ENCODE data around the gene MEF2D. TPM values are rescaled to one million over a fixed set of nuclear protein-coding genes. Genes with fewer than 3 reads are reported as not detected.

Gene MEF2D
- total and polyA plus RNA-seq, 8 donors: 23.8 to 52.8 (median 31.3) TPM

- no peak for DNase-seq
- Histone ChIP-seq H3K4me1 (no peaks in the 10 kb centered on the region), H3K4me3 (no peak overlapping the region), H3K27ac (no peak overlapping the region), H3K36me3 (no peaks in the 10 kb centered on the region), H3K27me3 (no peaks in the 10 kb centered on the region), H3K9me3 (no peaks in the 10 kb centered on the region)
- ATAC-seq: no peak
- intact Hi-C loops (cut with DNase I): no loop called here
- no peak for TF ChIP-seq CTCF (IDR thresholded peaks at IDR 0.05)
Measured at GRCh38 chr1:156517748-156518147, 17.2 kb upstream of the MEF2D start.

- no peak for DNase-seq
- Histone ChIP-seq H3K27ac (no peak overlapping the region), H3K9me3 (no peaks in the 10 kb centered on the region), H3K36me3 (no peaks in the 10 kb centered on the region), H3K4me1 (peaks cover 0 to 3% of the 10 kb centered on the region in 2 donors), H3K4me3 (no peak overlapping the region), H3K27me3 (no peaks in the 10 kb centered on the region)
- no peak for TF ChIP-seq CTCF (IDR thresholded peaks at IDR 0.05)
- intact Hi-C loops (cut with DNase I): no loop called here
- no peak for ATAC-seq
Measured at GRCh38 chr1:156516821-156517220, 16.2 kb upstream of the MEF2D start.

GRCh38 chr1:156515956-156516355 is 15.4 kb upstream of the MEF2D start:
- H3K36me3 ChIP-seq: no peaks in the 10 kb centered on the region
- DNase-seq: no peak
- H3K4me3 ChIP-seq: no peak overlapping the region
- no peak for TF ChIP-seq CTCF (IDR thresholded peaks at IDR 0.05)
- no peak overlapping the region for H3K27ac ChIP-seq
- peaks cover 0 to 12% of the 10 kb centered on the region in 2 donors for H3K4me1 ChIP-seq
- H3K27me3 ChIP-seq: no peaks in the 10 kb centered on the region
- H3K9me3 ChIP-seq: no peaks in the 10 kb centered on the region
- intact Hi-C loops (cut with DNase I): no loop called here
- ATAC-seq: peak; percentile 65

GRCh38 chr1:156513185-156513584 is 12.6 kb upstream of the MEF2D start:
- H3K27ac ChIP-seq: no peak overlapping the region

GRCh38 chr1:156511644-156512043 is 11.1 kb upstream of the MEF2D start:
- intact Hi-C loops (cut with DNase I): no loop called here
- no peak for ATAC-seq
- TF ChIP-seq CTCF (IDR thresholded peaks at IDR 0.05): no peak
- no peak overlapping the region for H3K4me3 ChIP-seq
- H3K4me1 ChIP-seq: peaks cover 11 to 44% of the 10 kb centered on the region in 2 donors
- no peaks in the 10 kb centered on the region for H3K36me3 ChIP-seq
- H3K27me3 ChIP-seq: no peaks in the 10 kb centered on the region
- DNase-seq: peak in 1 of 4 donors; percentile 14
- no peaks in the 10 kb centered on the region for H3K9me3 ChIP-seq
- no peak overlapping the region for H3K27ac ChIP-seq

More at GRCh38 chr1:156513185-156513584, 12.6 kb upstream of the MEF2D start:
- H3K9me3 ChIP-seq: no peaks in the 10 kb centered on the region
- peak in 2 of 4 donors; percentile 82 to 88 for DNase-seq
- H3K36me3 ChIP-seq: no peaks in the 10 kb centered on the region
- H3K4me3 ChIP-seq: no peak overlapping the region
- peaks cover 10 to 34% of the 10 kb centered on the region in 2 donors for H3K4me1 ChIP-seq
- no peaks in the 10 kb centered on the region for H3K27me3 ChIP-seq
- intact Hi-C loops (cut with DNase I): no loop called here
- TF ChIP-seq CTCF (IDR thresholded peaks at IDR 0.05): no peak
- no peak for ATAC-seq
